Spleen (tissue), 11 donors: ENCODE data around the gene SRPK3. TPM values are rescaled to one million over a fixed set of nuclear protein-coding genes. Genes with fewer than 3 reads are reported as not detected.

Experiments used
- DNase-seq: peaks from one replicate; pipeline ENCODE4 v3.0.0-alpha.2; 2020
- H3K27ac ChIP-seq, 8 donors: fragments of 200-600 bp; sonication (generic) in 7 of 8; 1 replicate in 4 of 8; 2 replicates in 4 of 8; pipeline versions ENCODE4 v1.5.0 to v1.8.0; 2016 to 2021; ENCODE audit warnings: inconsistent platforms in 4 of 8, mild to moderate bottlenecking in 4 of 8, moderate library complexity in 1 of 8
- H3K27me3 ChIP-seq, 7 donors: fragments of 200-600 bp; sonication (generic) in 6 of 7; replicated peaks in 1 of 7; 1 replicate in 4 of 7; 2 replicates in 3 of 7; pipeline versions ENCODE4 v1.5.0 to v1.8.0; 2016 to 2021; ENCODE audit warnings: inconsistent platforms in 3 of 7, mild to moderate bottlenecking in 1 of 7
- H3K36me3 ChIP-seq, 6 donors: fragments of 200-600 bp; sonication (generic) in 5 of 6; 1 replicate in 4 of 6; 2 replicates in 2 of 6; pipeline versions ENCODE4 v1.5.0 to v1.8.0; 2016 to 2021; ENCODE audit warnings: inconsistent platforms in 2 of 6
- H3K4me1 ChIP-seq, 6 donors: fragments of 200-600 bp; sonication (generic) in 5 of 6; 1 replicate in 3 of 6; 2 replicates in 3 of 6; pipeline versions ENCODE4 v1.5.0 to v1.8.0; 2016 to 2021; ENCODE audit warnings: inconsistent platforms in 3 of 6
- H3K4me3 ChIP-seq, 8 donors: fragments of 200-600 bp; sonication (generic) in 7 of 8; 1 replicate in 4 of 8; 2 replicates in 4 of 8; pipeline versions ENCODE4 v1.5.0 to v1.8.0; 2016 to 2021; ENCODE audit warnings: inconsistent platforms in 4 of 8, mild to moderate bottlenecking in 4 of 8, moderate library complexity in 2 of 8
- H3K9me3 ChIP-seq, 8 donors: fragments of 200-600 bp; sonication (generic) in 7 of 8; 1 replicate in 4 of 8; 2 replicates in 4 of 8; pipeline versions ENCODE4 v1.5.0 to v1.8.0; 2016 to 2021; ENCODE audit warnings: inconsistent platforms in 4 of 8
- CTCF ChIP-seq, 11 experiments: fragments of 200-600 bp in 7 of 11; fragments of 450-650 bp in 4 of 11; sonication (generic) in 4 of 11; IDR thresholded peaks in 8 of 11; conservative IDR thresholded peaks in 3 of 11; 1 replicate in 7 of 11; 2 replicates in 4 of 11; pipeline versions ENCODE4 v1.4.0 to v1.8.0; 2016 to 2021; ENCODE audit warnings: antibody characterized with exemption in 11 of 11, inconsistent platforms in 4 of 11, mild to moderate bottlenecking in 1 of 11
- POLR2A ChIP-seq, 3 donors: fragments of 450-650 bp; IDR thresholded peaks; one replicate each; pipeline ENCODE4 v1.5.1; 2017; ENCODE audit warnings: antibody characterized with exemption in 3 of 3, mild to moderate bottlenecking in 1 of 3
- POLR2AphosphoS5 ChIP-seq, 3 donors: sonication (generic); formaldehyde crosslinking; IDR thresholded peaks; one replicate each; pipeline ENCODE4 v1.5.1; 2017; ENCODE audit warnings: antibody characterized with exemption in 3 of 3
- WGBS, 5 donors: extraction: QIAGEN DNeasy Blood & Tissue Kit in 3 of 5; methylation state at CpG; one replicate each; pipeline versions ENCODE4 v1.1.5 to v1.1.7; 2013 to 2018; 5-methylcytosine and 5-hydroxymethylcytosine counted together
- intact Hi-C: fragments of 100-400 bp; cut with DNase I; formaldehyde crosslinking; loops from one replicate; pipeline ENCODE4 v1.15.0; 2023; ENCODE audit warnings: low total_unique reads
- polyA plus RNA-seq, 3 donors: library from polyadenylated mRNA; stranded (reverse); fragments of 200-250 nt; gene quantifications; one replicate each; pipeline ENCODE4 v1.2.1, GENCODE V29; 2013
- total RNA-seq, 7 donors: library from RNA; depleted of rRNA in 3 of 7; stranded (reverse); fragments of >200 nt in 3 of 7; fragmentation: NEBNext Ultra II Directional in 4 of 7; extraction: Animal tissue kit (Norgen Biotek cat#: 25700) in 4 of 7; gene quantifications; one replicate each; pipeline versions ENCODE4 v1.1.0 to v1.2.1, GENCODE V29; 2016 to 2021
- donor health status: healthy with polysubstance abuse.
- donor health status: DM: no; HTN: no; CAD: no; lungs with moderate emphysema.
- donor health status: DM: no; HTN: no; CAD: no.
- donor health status: Bipolar disorder and iron deficiency.
- donor health status: healthy.
- donor health status: DM: no; HTN: no; CAD: no.
- donor health status: DM: yes; HTN: yes; CAD: no.

SRPK3 gene
- total and polyA plus RNA-seq, 10 donors = 0.03 to 0.26 (median 0.07) TPM; not detected in 7

- Histone ChIP-seq H3K36me3 (no peaks in the 10 kb centered on the region), H3K27me3 (peaks cover 0 to 18% (median 0%) of the 10 kb centered on the region in 7 donors), H3K9me3 (no peaks in the 10 kb centered on the region), H3K27ac (no peak overlapping the region), H3K4me3 (no peak overlapping the region), H3K4me1 (peaks cover 0 to 9% (median 2%) of the 10 kb centered on the region in 6 donors)
- TF ChIP-seq CTCF (IDR thresholded peaks at IDR 0.05 in 8 of 11, conservative IDR thresholded peaks at IDR 0.05 in 3 of 11) (no peak), POLR2AphosphoS5 (IDR thresholded peaks at IDR 0.05) (no peak), POLR2A (IDR thresholded peaks at IDR 0.05) (no peak)
- DNase-seq = peak; percentile 64
- 90 to 96% (median 95%) methylated on average over 8 to 23 of the region's 23 CpGs; no CpG with 5 or more reads in 1 of the 5 donors for WGBS, 5 donors
- intact Hi-C loops = no loop called here
These were observed 7.6 kb upstream of the SRPK3 start for GRCh38 chrX:153773218-153773611.

- peak; percentile 69 for DNase-seq
- no peak overlapping the region for H3K4me3 ChIP-seq
- H3K36me3 ChIP-seq = no peaks in the 10 kb centered on the region
- H3K27ac ChIP-seq = no peak overlapping the region
- H3K4me1 ChIP-seq = peaks cover 0 to 1% (median 0%) of the 10 kb centered on the region in 6 donors
- peaks cover 0 to 25% (median 0%) of the 10 kb centered on the region in 7 donors for H3K27me3 ChIP-seq
- no peaks in the 10 kb centered on the region for H3K9me3 ChIP-seq
- 92 to 97% (median 93%) methylated on average over 15 to 48 of the region's 48 CpGs; no CpG with 5 or more reads in 1 of the 5 donors for WGBS, 5 donors
- intact Hi-C loops = no loop called here
- TF ChIP-seq POLR2A (IDR thresholded peaks at IDR 0.05) = no peak
- no peak for TF ChIP-seq POLR2AphosphoS5 (IDR thresholded peaks at IDR 0.05)
- TF ChIP-seq CTCF (IDR thresholded peaks at IDR 0.05 in 8 of 11, conservative IDR thresholded peaks at IDR 0.05 in 3 of 11) = no peak
These were observed 6.9 kb upstream of the SRPK3 start for GRCh38 chrX:153773741-153774575.

GRCh38 chrX:153774576-153775292, 6.1 kb upstream of the SRPK3 start:
- Histone ChIP-seq H3K4me1 (no peaks in the 10 kb centered on the region), H3K27me3 (peaks cover 0 to 33% (median 0%) of the 10 kb centered on the region in 7 donors), H3K27ac (no peak overlapping the region), H3K4me3 (no peak overlapping the region), H3K36me3 (no peaks in the 10 kb centered on the region), H3K9me3 (no peaks in the 10 kb centered on the region)
- intact Hi-C loops = no loop called here
- peak; percentile 64 for DNase-seq
- TF ChIP-seq CTCF (IDR thresholded peaks at IDR 0.05 in 8 of 11, conservative IDR thresholded peaks at IDR 0.05 in 3 of 11) (no peak), POLR2AphosphoS5 (IDR thresholded peaks at IDR 0.05) (no peak), POLR2A (IDR thresholded peaks at IDR 0.05) (no peak)
- 86 to 94% (median 91%) methylated on average over 11 to 37 of the region's 37 CpGs; no CpG with 5 or more reads in 1 of the 5 donors for WGBS, 5 donors
